Measurements from ENCODE around the gene DCLK2.

The DCLK2 gene

GRCh38 chr4:150117094-150117493 is 38.8 kb downstream of the DCLK2 start:
- no peak for DNase-seq (ENCODE audit: low read depth in 2 of 2)

GRCh38 chr4:150117629-150118028 is 39.4 kb downstream of the DCLK2 start:
- DNase-seq (ENCODE audit: low read depth in 2 of 2), result no peak

- DNase-seq (ENCODE audit: low read depth in 2 of 2), result no peak
Observed at GRCh38 chr4:150119492-150119891, 41.2 kb downstream of the DCLK2 start.

GRCh38 chr4:150123087-150123486 is 44.8 kb downstream of the DCLK2 start:
- DNase-seq (ENCODE audit: low read depth in 2 of 2), result no peak

- no peak for DNase-seq (ENCODE audit: low read depth in 2 of 2)
Observed at GRCh38 chr4:150123796-150124677, 45.8 kb downstream of the DCLK2 start.

- no peak for DNase-seq (ENCODE audit: low read depth in 2 of 2)
Observed at GRCh38 chr4:150126201-150126863, 48.1 kb downstream of the DCLK2 start.

- DNase-seq (ENCODE audit: low read depth in 2 of 2), result no peak
Observed at GRCh38 chr4:150126864-150127203, 48.6 kb downstream of the DCLK2 start.

GRCh38 chr4:150127757-150128156 is 49.5 kb downstream of the DCLK2 start:
- no peak for DNase-seq (ENCODE audit: low read depth in 2 of 2)

- no peak for DNase-seq (ENCODE audit: low read depth in 2 of 2)
Observed at GRCh38 chr4:150130933-150131332, 52.7 kb downstream of the DCLK2 start.

GRCh38 chr4:150131581-150132228 is 53.5 kb downstream of the DCLK2 start:
- DNase-seq (ENCODE audit: low read depth in 2 of 2), result no peak

GRCh38 chr4:150133605-150134004 is 55.4 kb downstream of the DCLK2 start:
- no peak for DNase-seq (ENCODE audit: low read depth in 2 of 2)

- no peak for DNase-seq (ENCODE audit: low read depth in 2 of 2)
Observed at GRCh38 chr4:150135134-150135772, 57.0 kb downstream of the DCLK2 start.

GRCh38 chr4:150136036-150136435 is 57.8 kb downstream of the DCLK2 start:
- DNase-seq (ENCODE audit: low read depth in 2 of 2), result no peak

GRCh38 chr4:150136481-150136880 is 58.2 kb downstream of the DCLK2 start:
- DNase-seq (ENCODE audit: low read depth in 2 of 2), result no peak

- DNase-seq (ENCODE audit: low read depth in 2 of 2), result no peak
Observed at GRCh38 chr4:150139297-150139865, 61.1 kb downstream of the DCLK2 start.

- DNase-seq (ENCODE audit: low read depth in 2 of 2), result no peak
Observed at GRCh38 chr4:150140774-150141400, 62.6 kb downstream of the DCLK2 start.

- DNase-seq (ENCODE audit: low read depth in 2 of 2), result no peak
Observed at GRCh38 chr4:150141756-150142155, 63.5 kb downstream of the DCLK2 start.

- no peak for DNase-seq (ENCODE audit: low read depth in 2 of 2)
Observed at GRCh38 chr4:150142831-150143230, 64.6 kb downstream of the DCLK2 start.

- DNase-seq (ENCODE audit: low read depth in 2 of 2), result no peak
Observed at GRCh38 chr4:150145090-150145945, 67.1 kb downstream of the DCLK2 start.

GRCh38 chr4:150145946-150146340 is 67.7 kb downstream of the DCLK2 start:
- no peak for DNase-seq (ENCODE audit: low read depth in 2 of 2)

- no peak for DNase-seq (ENCODE audit: low read depth in 2 of 2)
Observed at GRCh38 chr4:150149381-150149780, 71.1 kb downstream of the DCLK2 start.
